A549 (cell line): ENCODE results near the gene AJAP1. TPM values are rescaled to one million over a fixed set of nuclear protein-coding genes. Genes with fewer than 3 reads are reported as not detected.

Experiments
- ATAC-seq, 2 experiments: fragments of 200-7000 bp in 1 of 2; fragments of >200 bp in 1 of 2; cut with Nextera tagmentation in 1 of 2; cut with Tn5 transposase in 1 of 2; 3 replicates each; pipeline versions ENCODE4 v1.8.0 to v1.9.1; 2018 to 2020; ENCODE audit warnings: mild to moderate bottlenecking in 1 of 2, moderate library complexity in 1 of 2
- CTCF ChIA-PET: fragments of 300-600 bp; sonication (Branson Sonifier 250); formaldehyde crosslinking; extraction: SDS; loops from one replicate; lab custom pipeline; 2021; ENCODE audit warnings: antibody characterized with exemption, inconsistent platforms; lab: Yijun Ruan, JAX
- POLR2A ChIA-PET: fragments of 350-600 bp; formaldehyde crosslinking; extraction: SDS; loops from one replicate; lab custom pipeline; 2021; ENCODE audit warnings: antibody characterized with exemption, inconsistent platforms; lab: Yijun Ruan, JAX
- DNase-seq, 2 experiments: peaks; one replicate each; pipeline versions ENCODE4 v3.0.0 to v3.0.0-alpha.2; 2011 to 2016; ENCODE audit warnings: low read depth in 1 of 2, low spot score in 1 of 2
- FAIRE-seq: peaks from 2 replicates; lab custom pipeline; 2011; peaks lifted over from hg19 to GRCh38; lab: Jason Lieb, UNC
- H3K27ac ChIP-seq, 2 experiments: fragments of >200 bp; sonication (Bioruptor Twin); formaldehyde crosslinking; 3 replicates each; pipeline ENCODE4 v1.5.1; 2016 to 2017
- H3K4me1 ChIP-seq: fragments of >200 bp; sonication (Bioruptor Twin); formaldehyde crosslinking; 3 replicates; pipeline ENCODE4 v1.6.1; 2016
- H3K4me2 ChIP-seq: fragments of >200 bp; sonication (Bioruptor Twin); formaldehyde crosslinking; 3 replicates; pipeline ENCODE4 v1.6.1; 2016
- H3K4me3 ChIP-seq: fragments of >200 bp; sonication (Bioruptor Twin); formaldehyde crosslinking; 3 replicates; pipeline ENCODE4 v1.5.1; 2016
- H3K9me3 ChIP-seq: fragments of >200 bp; sonication (Bioruptor Twin); formaldehyde crosslinking; 3 replicates; pipeline ENCODE4 v1.6.1; 2016
- BCL3 ChIP-seq: fragments of >200 bp; sonication (Bioruptor Twin); formaldehyde crosslinking; IDR thresholded peaks from 3 replicates; pipeline ENCODE4 v1.6.1; 2016
- CEBPB ChIP-seq, 2 experiments: fragments of >200 bp in 1 of 2; sonication (Bioruptor Twin) in 1 of 2; formaldehyde crosslinking in 1 of 2; IDR thresholded peaks; 2 replicates each; pipeline ENCODE4 v1.6.1; 2012 to 2016
- CHD2 ChIP-seq: fragments of 150-350 bp; IDR thresholded peaks from 2 replicates; pipeline ENCODE4 v1.6.1; 2014; ENCODE audit warnings: low read length; ENCODE audit not compliant: partially characterized antibody
- EHF ChIP-seq: fragments of 250-450 bp; sonication (Bioruptor Pico); IDR thresholded peaks from 2 replicates; pipeline ENCODE4 v1.5.0; 2020; ENCODE audit warnings: mild to moderate bottlenecking
- EP300 ChIP-seq, 2 experiments: fragments of >200 bp; sonication (Bioruptor Twin); formaldehyde crosslinking; IDR thresholded peaks; 2 replicates in 1 of 2; 3 replicates in 1 of 2; pipeline ENCODE4 v1.6.1; 2016 to 2017
- FOXS1 ChIP-seq: fragments of 250-450 bp; sonication (Bioruptor Pico); IDR thresholded peaks from 2 replicates; pipeline ENCODE4 v1.5.0; 2020; ENCODE audit warnings: mild to moderate bottlenecking, moderate library complexity
- HDAC2 ChIP-seq: fragments of 200-600 bp; sonication (generic); IDR thresholded peaks from 2 replicates; pipeline ENCODE4 v1.6.1; 2016
- HOXA7 ChIP-seq: fragments of 250-450 bp; sonication (Bioruptor Pico); IDR thresholded peaks from 2 replicates; pipeline ENCODE4 v1.5.0; 2020; ENCODE audit warnings: mild to moderate bottlenecking, moderate library complexity
- HOXB5 ChIP-seq: fragments of 250-450 bp; sonication (Bioruptor Pico); IDR thresholded peaks from 2 replicates; pipeline ENCODE4 v1.5.0; 2020; ENCODE audit warnings: mild to moderate bottlenecking, moderate library complexity
- JUN ChIP-seq, 2 experiments: fragments of >200 bp; sonication (Bioruptor Twin); formaldehyde crosslinking; IDR thresholded peaks; 2 replicates in 1 of 2; 3 replicates in 1 of 2; pipeline ENCODE4 v1.6.1; 2016 to 2017
- KDM5A ChIP-seq: fragments of 200-600 bp; sonication (generic); IDR thresholded peaks from 2 replicates; pipeline ENCODE4 v1.6.1; 2016; ENCODE audit warnings: antibody characterized with exemption, mild to moderate bottlenecking
- MAFK ChIP-seq: fragments of 450-650 bp; IDR thresholded peaks from 2 replicates; pipeline ENCODE4 v1.6.1; 2014; ENCODE audit not compliant: partially characterized antibody
- MAZ ChIP-seq: fragments of 150-350 bp; IDR thresholded peaks from 2 replicates; pipeline ENCODE4 v1.6.1; 2014; ENCODE audit warnings: antibody characterized with exemption, low read depth, low read length, borderline replicate concordance
- NFE2L2 ChIP-seq: fragments of 150-350 bp; conservative IDR thresholded peaks from 2 replicates; pipeline ENCODE4 v1.6.1; 2014; ENCODE audit warnings: low read length
- NPAS2 ChIP-seq: fragments of 250-450 bp; sonication (Bioruptor Pico); IDR thresholded peaks from 2 replicates; pipeline ENCODE4 v1.8.0; 2022; ENCODE audit warnings: mild to moderate bottlenecking, moderate library complexity, borderline replicate concordance
- NR3C1 ChIP-seq: fragments of >200 bp; sonication (Bioruptor Twin); formaldehyde crosslinking; IDR thresholded peaks from 3 replicates; pipeline ENCODE4 v1.6.1; 2017
- POLR2AphosphoS2 ChIP-seq: conservative IDR thresholded peaks from 2 replicates; pipeline ENCODE4 v1.6.1; 2012; ENCODE audit warnings: low read length, improper control_type of control experiment, inconsistent platforms
- RCOR1 ChIP-seq: fragments of 150-350 bp; IDR thresholded peaks from 2 replicates; pipeline ENCODE4 v1.6.1; 2014; ENCODE audit warnings: antibody characterized with exemption, low read length, low read depth
- REST ChIP-seq: fragments of 200-600 bp; sonication (generic); IDR thresholded peaks from 2 replicates; pipeline ENCODE4 v1.6.1; 2016; ENCODE audit warnings: antibody characterized with exemption, mild to moderate bottlenecking, moderate library complexity
- RFX5 ChIP-seq: fragments of 450-650 bp; IDR thresholded peaks from 2 replicates; pipeline ENCODE4 v1.7.1; 2014; ENCODE audit warnings: antibody characterized with exemption, mild to moderate bottlenecking, moderate library complexity
- SMC3 ChIP-seq: fragments of >200 bp; sonication (Bioruptor Twin); formaldehyde crosslinking; IDR thresholded peaks from 3 replicates; pipeline ENCODE4 v1.6.1; 2018; ENCODE audit warnings: inconsistent platforms
- TFCP2L1 ChIP-seq: fragments of 250-450 bp; sonication (Bioruptor Pico); IDR thresholded peaks from 2 replicates; pipeline ENCODE4 v1.5.0; 2021; ENCODE audit warnings: mild to moderate bottlenecking
- USF2 ChIP-seq: fragments of 450-650 bp; IDR thresholded peaks from 2 replicates; pipeline ENCODE4 v1.6.1; 2014; ENCODE audit warnings: antibody characterized with exemption
- WGBS: methylation state at CpG from one replicate; pipeline ENCODE4 v1.1.6; 2017; ENCODE audit errors: missing lambda C conversion rate; 5-methylcytosine and 5-hydroxymethylcytosine counted together
- polyA plus RNA-seq, 4 experiments: library from polyadenylated mRNA; depleted of rRNA in 3 of 4; stranded (reverse); fragments of >200 nt; fragmentation: RNase III in 1 of 4; extraction: RNeasy Plus Mini Kit Qiagen cat#74134 plus additional on column Dnase treatment in 1 of 4; gene quantifications; 2 replicates in 3 of 4; 3 replicates in 1 of 4; pipeline ENCODE4 v1.2.3, GENCODE V29; 2011 to 2017

Gene AJAP1
- polyA plus RNA-seq, 2 of the 4 experiments (the other 2 are of a cell fraction), result not detected

- Histone ChIP-seq H3K4me1 (no peaks in the 10 kb centered on the region), H3K27ac (no peak overlapping the region), H3K4me2 (no peak overlapping the region), H3K9me3 (no peaks in the 10 kb centered on the region), H3K4me3 (no peak overlapping the region)
- POLR2A ChIA-PET, result no interaction called here
- CTCF ChIA-PET, result no interaction called here
- no peak for ATAC-seq
- no peak for FAIRE-seq
- TF ChIP-seq MAZ (no peak), KDM5A (no peak), POLR2AphosphoS2 (no peak), JUN (IDR thresholded peaks at IDR 0.05) (no peak), REST (no peak), NFE2L2 (no peak), HOXB5 (CRISPR knock-in tag) (no peak), HDAC2 (no peak), BCL3 (no peak), CEBPB (IDR thresholded peaks at IDR 0.05) (no peak), HOXA7 (no peak), TFCP2L1 (no peak), NR3C1 (no peak), SMC3 (no peak)
- no peak for DNase-seq
- WGBS, result 66% methylated on average over 3 of the region's 9 CpGs
Observed at GRCh38 chr1:4624801-4625200, 29.6 kb upstream of the AJAP1 start.

- no peak overlapping the region for H3K4me2 ChIP-seq
- no peak for ATAC-seq
- FAIRE-seq, result no peak
- ChIA-PET POLR2A (no interaction called here), CTCF (no interaction called here)
- no peaks in the 10 kb centered on the region for H3K4me1 ChIP-seq
- no peaks in the 10 kb centered on the region for H3K9me3 ChIP-seq
- H3K27ac ChIP-seq, result no peak overlapping the region
- H3K4me3 ChIP-seq, result no peak overlapping the region
- DNase-seq, result no peak
- 71% methylated on average over 6 of the region's 13 CpGs for WGBS
- TF ChIP-seq RFX5 (no peak), NPAS2 (no peak), NR3C1 (no peak)
- TF ChIP-seq, all 56 proteins: peak for 0
Observed at GRCh38 chr1:4626061-4626460, 28.3 kb upstream of the AJAP1 start.

GRCh38 chr1:4626560-4627319 lies 27.7 kb upstream of the AJAP1 start:
- Histone ChIP-seq H3K9me3 (no peaks in the 10 kb centered on the region), H3K4me1 (no peaks in the 10 kb centered on the region), H3K4me3 (no peak overlapping the region), H3K27ac (no peak overlapping the region), H3K4me2 (no peak overlapping the region)
- no peak for ATAC-seq
- ChIA-PET CTCF (no interaction called here), POLR2A (no interaction called here)
- no peak for FAIRE-seq
- TF ChIP-seq BCL3 (no peak), USF2 (no peak), SMC3 (no peak), EP300 (IDR thresholded peaks at IDR 0.05) (no peak), RFX5 (no peak), RCOR1 (no peak), TFCP2L1 (no peak), CHD2 (no peak), MAFK (no peak), EHF (CRISPR knock-in tag) (no peak), CEBPB (IDR thresholded peaks at IDR 0.05) (no peak), FOXS1 (CRISPR knock-in tag) (no peak)
- no peak for DNase-seq
- WGBS, result 34% methylated on average over 4 of the region's 9 CpGs
